ENCODE measurements around the gene SH2B3. TPM values are rescaled to one million over a fixed set of nuclear protein-coding genes. Genes with fewer than 3 reads are reported as not detected.

SH2B3 gene
- total and polyA plus RNA-seq, 9 of the 15 experiments (the other 6 are each of a cell fraction or from before 2014, with no cell fraction given), result 10.8 to 75.3 (median 37.4) TPM

- TF ChIP-seq, protein P1, sequence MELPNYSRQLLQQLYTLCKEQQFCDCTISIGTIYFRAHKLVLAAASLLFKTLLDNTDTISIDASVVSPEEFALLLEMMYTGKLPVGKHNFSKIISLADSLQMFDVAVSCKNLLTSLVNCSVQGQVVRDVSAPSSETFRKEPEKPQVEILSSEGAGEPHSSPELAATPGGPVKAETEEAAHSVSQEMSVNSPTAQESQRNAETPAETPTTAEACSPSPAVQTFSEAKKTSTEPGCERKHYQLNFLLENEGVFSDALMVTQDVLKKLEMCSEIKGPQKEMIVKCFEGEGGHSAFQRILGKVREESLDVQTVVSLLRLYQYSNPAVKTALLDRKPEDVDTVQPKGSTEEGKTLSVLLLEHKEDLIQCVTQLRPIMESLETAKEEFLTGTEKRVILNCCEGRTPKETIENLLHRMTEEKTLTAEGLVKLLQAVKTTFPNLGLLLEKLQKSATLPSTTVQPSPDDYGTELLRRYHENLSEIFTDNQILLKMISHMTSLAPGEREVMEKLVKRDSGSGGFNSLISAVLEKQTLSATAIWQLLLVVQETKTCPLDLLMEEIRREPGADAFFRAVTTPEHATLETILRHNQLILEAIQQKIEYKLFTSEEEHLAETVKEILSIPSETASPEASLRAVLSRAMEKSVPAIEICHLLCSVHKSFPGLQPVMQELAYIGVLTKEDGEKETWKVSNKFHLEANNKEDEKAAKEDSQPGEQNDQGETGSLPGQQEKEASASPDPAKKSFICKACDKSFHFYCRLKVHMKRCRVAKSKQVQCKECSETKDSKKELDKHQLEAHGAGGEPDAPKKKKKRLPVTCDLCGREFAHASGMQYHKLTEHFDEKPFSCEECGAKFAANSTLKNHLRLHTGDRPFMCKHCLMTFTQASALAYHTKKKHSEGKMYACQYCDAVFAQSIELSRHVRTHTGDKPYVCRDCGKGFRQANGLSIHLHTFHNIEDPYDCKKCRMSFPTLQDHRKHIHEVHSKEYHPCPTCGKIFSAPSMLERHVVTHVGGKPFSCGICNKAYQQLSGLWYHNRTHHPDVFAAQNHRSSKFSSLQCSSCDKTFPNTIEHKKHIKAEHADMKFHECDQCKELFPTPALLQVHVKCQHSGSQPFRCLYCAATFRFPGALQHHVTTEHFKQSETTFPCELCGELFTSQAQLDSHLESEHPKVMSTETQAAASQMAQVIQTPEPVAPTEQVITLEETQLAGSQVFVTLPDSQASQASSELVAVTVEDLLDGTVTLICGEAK (IDR thresholded peaks at IDR 0.05), result no peak
- TF ChIP-seq, protein P1 (CRISPR knock-in tag; IDR thresholded peaks at IDR 0.05), result no peak
- TF ChIP-seq DNMT1 (IDR thresholded peaks at IDR 0.05) (no peak), ELF4 (CRISPR knock-in tag; IDR thresholded peaks at IDR 0.05) (no peak), ZFPM2 (CRISPR knock-in tag; IDR thresholded peaks at IDR 0.05) (no peak), MECOM (CRISPR knock-in tag; IDR thresholded peaks at IDR 0.05) (no peak), DMBX1 (CRISPR knock-in tag; IDR thresholded peaks at IDR 0.05; ENCODE audit: borderline replicate concordance) (peak; percentile 51; the same call in 1 of the 2 replicates), ID3 (CRISPR knock-in tag; IDR thresholded peaks at IDR 0.05) (no peak), ID3 (tag; IDR thresholded peaks at IDR 0.05) (no peak)
These were observed 32.2 kb downstream of the SH2B3 start (continued) for GRCh38 chr12:111437816-111438454.
